Breast epithelium (tissue), 4 donors: Measurements from ENCODE around the gene TMSB4X. TPM values are rescaled to one million over a fixed set of nuclear protein-coding genes. Genes with fewer than 3 reads are reported as not detected.

ENCODE experiments used
- DNase-seq, 2 donors: peaks; one replicate each; pipeline ENCODE4 v3.0.0-alpha.2; 2019; ENCODE audit warnings: low spot score in 2 of 2
- H3K27ac ChIP-seq, 2 donors: fragments of 200-600 bp; sonication (generic) in 1 of 2; one replicate each; pipeline ENCODE4 v1.5.1; 2016 to 2019; ENCODE audit warnings: mild to moderate bottlenecking in 1 of 2
- H3K27me3 ChIP-seq, 2 donors: fragments of 200-600 bp; sonication (generic) in 1 of 2; one replicate each; pipeline versions ENCODE4 v1.5.1 to v1.6.0; 2017 to 2019; ENCODE audit warnings: control low read depth in 1 of 2, mild to moderate bottlenecking in 1 of 2
- H3K36me3 ChIP-seq: fragments of 200-600 bp; one replicate; pipeline ENCODE4 v1.5.1; 2019
- H3K4me1 ChIP-seq, 2 donors: fragments of 200-600 bp; sonication (generic); one replicate each; pipeline ENCODE4 v1.5.1; 2016 to 2019; ENCODE audit warnings: control low read depth in 1 of 2
- H3K4me3 ChIP-seq, 3 donors: fragments of 200-600 bp; sonication (generic); 1 replicate in 2 of 3; 2 replicates in 1 of 3; pipeline ENCODE4 v1.5.1; 2016 to 2019; ENCODE audit warnings: mild to moderate bottlenecking in 3 of 3, moderate library complexity in 2 of 3
- H3K9me3 ChIP-seq, 2 donors: fragments of 200-600 bp; sonication (generic) in 1 of 2; one replicate each; pipeline ENCODE4 v1.5.1; 2016 to 2019; ENCODE audit warnings: control low read depth in 1 of 2
- POLR2A ChIP-seq: fragments of 450-650 bp; IDR thresholded peaks from one replicate; pipeline ENCODE4 v1.6.1; 2016; ENCODE audit warnings: antibody characterized with exemption, mild to moderate bottlenecking, moderate library complexity
- POLR2AphosphoS5 ChIP-seq, 3 donors: sonication (generic); formaldehyde crosslinking; IDR thresholded peaks; one replicate each; pipeline ENCODE4 v1.6.1; 2017; ENCODE audit warnings: antibody characterized with exemption in 3 of 3
- intact Hi-C: fragments of 100-400 bp; cut with DNase I; formaldehyde crosslinking; loops from one replicate; pipeline ENCODE4 v1.15.1; 2023; ENCODE audit warnings: low total_unique reads
- total RNA-seq, 3 donors: library from RNA; depleted of rRNA; stranded (reverse); fragments of >200 nt; gene quantifications; one replicate each; pipeline ENCODE4 v1.1.0, GENCODE V29; 2016
- TF ChIP-seq, protein P1 (sequence below), 3 donors: fragments of 450-650 bp; IDR thresholded peaks; one replicate each; pipeline ENCODE4 v1.5.1; 2016 to 2017; ENCODE audit warnings: antibody characterized with exemption in 3 of 3, mild to moderate bottlenecking in 3 of 3, moderate library complexity in 3 of 3

The TMSB4X gene
- total RNA-seq, 3 donors from 2014 or later, result 1,496 to 5,389 (median 3,453) TPM

DNA sequence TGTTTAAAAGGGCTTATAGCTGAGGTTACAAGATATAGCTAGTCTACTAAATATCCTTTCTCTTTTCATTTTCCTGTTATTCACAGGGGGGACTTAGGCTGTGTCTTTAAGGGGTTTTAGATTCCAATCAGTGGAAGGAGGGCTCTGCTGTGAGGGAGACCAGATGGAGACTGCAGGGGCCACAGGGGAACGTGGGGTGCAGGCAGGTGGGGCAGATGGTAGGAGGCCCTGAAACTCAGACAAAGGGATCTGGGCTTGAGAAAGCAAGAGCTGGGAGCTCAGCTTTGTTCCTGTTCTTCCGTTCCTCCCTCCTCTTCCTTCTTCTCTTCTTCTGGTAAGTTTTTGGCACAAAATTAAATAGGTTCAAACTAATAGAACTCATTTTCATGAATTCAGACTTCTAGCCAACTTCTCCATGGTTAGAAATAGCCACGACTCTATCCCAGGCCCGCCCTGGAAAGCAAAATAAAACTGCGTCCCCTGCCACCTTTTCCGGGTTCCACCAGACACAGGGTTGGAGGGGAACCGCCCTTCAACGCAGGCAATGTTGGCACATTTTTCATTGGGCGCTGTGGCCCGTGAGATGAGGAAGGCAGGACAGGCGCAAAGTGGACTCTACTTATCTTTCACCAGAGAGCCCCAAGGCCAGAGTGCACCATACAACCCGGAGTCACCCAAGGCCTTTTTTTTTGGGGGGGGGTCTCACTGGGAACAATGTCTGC is 3.5 kb upstream of the TMSB4X start:
- no peak for DNase-seq
- H3K4me3 ChIP-seq, result peak overlapping the region in 1 of 3 donors; percentile 21
- H3K27ac ChIP-seq, result peak overlapping the region; percentile 71 to 81
- peaks cover 6 to 25% of the 10 kb centered on the region in 2 donors for H3K27me3 ChIP-seq
- intact Hi-C loops, result loop anchor here (10.0 kb wide), 1 partner anchor 523 kb away; no protein-coding TSS in a partner anchor
- H3K9me3 ChIP-seq, result peaks cover 0 to 5% of the 10 kb centered on the region in 2 donors
- no peaks in the 10 kb centered on the region for H3K36me3 ChIP-seq
- H3K4me1 ChIP-seq, result no peaks in the 10 kb centered on the region
- peak in 1 of 3 donors; percentile 20 for TF ChIP-seq POLR2AphosphoS5 (IDR thresholded peaks at IDR 0.05)
- no peak for TF ChIP-seq POLR2A

GRCh38 chrX:12972243-12972642 is 2.7 kb upstream of the TMSB4X start:
- Histone ChIP-seq H3K27me3 (peaks cover 6 to 25% of the 10 kb centered on the region in 2 donors), H3K4me3 (peak overlapping the region in 1 of 3 donors; percentile 21)
- intact Hi-C loops, result loop anchor here (10.0 kb wide), 1 partner anchor 523 kb away; no protein-coding TSS in a partner anchor

GRCh38 chrX:12972878-12973560 is 1.9 kb upstream of the TMSB4X start:
- no peak for TF ChIP-seq POLR2A
- TF ChIP-seq POLR2AphosphoS5 (IDR thresholded peaks at IDR 0.05), result no peak
- TF ChIP-seq, protein P1, sequence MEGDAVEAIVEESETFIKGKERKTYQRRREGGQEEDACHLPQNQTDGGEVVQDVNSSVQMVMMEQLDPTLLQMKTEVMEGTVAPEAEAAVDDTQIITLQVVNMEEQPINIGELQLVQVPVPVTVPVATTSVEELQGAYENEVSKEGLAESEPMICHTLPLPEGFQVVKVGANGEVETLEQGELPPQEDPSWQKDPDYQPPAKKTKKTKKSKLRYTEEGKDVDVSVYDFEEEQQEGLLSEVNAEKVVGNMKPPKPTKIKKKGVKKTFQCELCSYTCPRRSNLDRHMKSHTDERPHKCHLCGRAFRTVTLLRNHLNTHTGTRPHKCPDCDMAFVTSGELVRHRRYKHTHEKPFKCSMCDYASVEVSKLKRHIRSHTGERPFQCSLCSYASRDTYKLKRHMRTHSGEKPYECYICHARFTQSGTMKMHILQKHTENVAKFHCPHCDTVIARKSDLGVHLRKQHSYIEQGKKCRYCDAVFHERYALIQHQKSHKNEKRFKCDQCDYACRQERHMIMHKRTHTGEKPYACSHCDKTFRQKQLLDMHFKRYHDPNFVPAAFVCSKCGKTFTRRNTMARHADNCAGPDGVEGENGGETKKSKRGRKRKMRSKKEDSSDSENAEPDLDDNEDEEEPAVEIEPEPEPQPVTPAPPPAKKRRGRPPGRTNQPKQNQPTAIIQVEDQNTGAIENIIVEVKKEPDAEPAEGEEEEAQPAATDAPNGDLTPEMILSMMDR (IDR thresholded peaks at IDR 0.05), result no peak
- Histone ChIP-seq H3K27me3 (peaks cover 6 to 25% of the 10 kb centered on the region in 2 donors), H3K4me3 (peak overlapping the region; percentile 67 to 78 (median 72)), H3K4me1 (no peaks in the 10 kb centered on the region), H3K9me3 (peaks cover 0 to 5% of the 10 kb centered on the region in 2 donors), H3K36me3 (no peaks in the 10 kb centered on the region), H3K27ac (peak overlapping the region; percentile 92 to 96)
- no peak for DNase-seq
- intact Hi-C loops, result loop anchor here (10.0 kb wide), 1 partner anchor 522 kb away; no protein-coding TSS in a partner anchor

More at GRCh38 chrX:12972243-12972642, 2.7 kb upstream of the TMSB4X start:
- no peaks in the 10 kb centered on the region for H3K4me1 ChIP-seq
- no peak for DNase-seq
- no peaks in the 10 kb centered on the region for H3K36me3 ChIP-seq
- TF ChIP-seq POLR2AphosphoS5 (IDR thresholded peaks at IDR 0.05), result no peak
- TF ChIP-seq, protein P1 (IDR thresholded peaks at IDR 0.05), result no peak
- TF ChIP-seq POLR2A, result no peak
- H3K9me3 ChIP-seq, result peaks cover 0 to 5% of the 10 kb centered on the region in 2 donors
- peak overlapping the region; percentile 71 to 81 for H3K27ac ChIP-seq

- Histone ChIP-seq H3K4me1 (no peaks in the 10 kb centered on the region), H3K27me3 (peaks cover 6 to 29% of the 10 kb centered on the region in 2 donors), H3K4me3 (peak overlapping the region; percentile 67 to 78 (median 72)), H3K9me3 (peaks cover 0 to 5% of the 10 kb centered on the region in 2 donors), H3K27ac (peak overlapping the region; percentile 92 to 96), H3K36me3 (no peaks in the 10 kb centered on the region)
- intact Hi-C loops, result loop anchor here (10.0 kb wide), 1 partner anchor 521 kb away; no protein-coding TSS in a partner anchor
- DNase-seq, result no peak
- TF ChIP-seq POLR2A (no peak), POLR2AphosphoS5 (IDR thresholded peaks at IDR 0.05) (no peak)
- TF ChIP-seq, protein P1 (IDR thresholded peaks at IDR 0.05), result no peak
These were observed 1.2 kb upstream of the TMSB4X start for GRCh38 chrX:12973561-12974304.

GRCh38 chrX:12974305-12974795 is 560 bp upstream of the TMSB4X start:
- H3K4me3 ChIP-seq, result peak overlapping the region; percentile 67 to 78 (median 72)
- H3K4me1 ChIP-seq, result no peaks in the 10 kb centered on the region
- H3K27ac ChIP-seq, result peak overlapping the region; percentile 92 to 96
- peaks cover 0 to 5% of the 10 kb centered on the region in 2 donors for H3K9me3 ChIP-seq
- DNase-seq, result peak in 1 of 2 donors; percentile 32
- no peaks in the 10 kb centered on the region for H3K36me3 ChIP-seq
- TF ChIP-seq, protein P1 (IDR thresholded peaks at IDR 0.05), result no peak
- no peak for TF ChIP-seq POLR2A
- TF ChIP-seq POLR2AphosphoS5 (IDR thresholded peaks at IDR 0.05), result no peak
- peaks cover 6 to 34% of the 10 kb centered on the region in 2 donors for H3K27me3 ChIP-seq
- intact Hi-C loops, result loop anchor here (10.0 kb wide), 1 partner anchor 520 kb away; no protein-coding TSS in a partner anchor
